Smooth muscle cell of trachea (primary cell): ENCODE data around the gene IFI30. TPM values are rescaled to one million over a fixed set of nuclear protein-coding genes. Genes with fewer than 3 reads are reported as not detected.

Experiments
- total RNA-seq: library from RNA; depleted of rRNA; stranded (reverse); fragments of >200 nt; gene quantifications from 2 replicates; pipeline ENCODE4 v1.2.1, GENCODE V29; 2014

Gene IFI30
- 17.2 and 23.0 TPM in 2 replicates for total RNA-seq

GRCh38 chr19:18173572-18174288, at the start of gene IFI30:
Gene IFI30, plus strand, starts transcription at chr19:18173813. Its CDS starts 29 bp downstream, at chr19:18173842.

GRCh38 chr19:18152817-18153555, 20.6 kb upstream of the IFI30 start, which contains the start of gene PIK3R2:
Gene PIK3R2, plus strand, starts transcription at chr19:18153163. Its CDS starts 2,717 bp downstream, at chr19:18155880.

GRCh38 chr19:18192673-18193387, 19.2 kb downstream of the IFI30 start, which contains the start of gene MPV17L2:
Gene MPV17L2, plus strand, starts transcription at chr19:18193218. Its CDS starts 64 bp downstream, at chr19:18193282.

DNA sequence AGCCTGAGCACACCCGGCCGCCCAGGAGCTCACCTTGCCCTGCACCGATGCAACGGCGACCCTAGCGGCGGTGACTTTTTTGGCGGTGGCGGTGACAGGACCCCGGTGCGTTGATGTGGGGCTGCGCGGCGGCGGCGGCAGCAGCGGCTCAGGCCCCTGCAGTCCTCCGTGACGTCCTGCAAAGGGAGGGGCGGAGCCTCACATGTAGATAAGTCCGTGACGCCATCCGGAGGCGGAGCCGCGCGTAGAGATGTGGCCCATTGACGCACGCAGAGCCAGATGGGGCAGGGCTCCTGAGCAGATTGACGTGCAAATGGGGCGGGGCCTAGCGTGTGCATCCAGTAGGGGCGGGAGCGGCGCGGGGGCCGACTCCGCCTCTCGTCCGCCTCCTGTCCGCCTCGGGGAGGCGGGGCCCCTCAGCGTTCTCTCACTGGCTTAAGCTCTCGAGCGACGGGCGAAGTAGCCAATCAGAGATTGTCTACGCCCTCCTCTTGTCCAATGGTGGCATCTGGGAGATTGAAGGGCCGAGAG, 30.3 kb downstream of the IFI30 start, which contains the start of gene RAB3A:
Gene RAB3A, minus strand, starts transcription at position 180 of the 531 bp plus-strand sequence. CDS start 1,302 bp downstream, outside the sequence.

GRCh38 chr19:18225702-18226468, 52.3 kb downstream of the IFI30 start, which contains the start of gene PDE4C:
Gene PDE4C, minus strand, starts transcription at chr19:18226438. Its CDS starts 23 bp downstream, at chr19:18226415.

Other genes with a start within 250 kb of the IFI30 start
- gene CCDC124, start 240.8 kb upstream of the IFI30 start, total RNA-seq: 35.4 and 44.2 TPM in 2 replicates
- 0.15 and 0.50 TPM in 2 replicates for gene KCNN1, start 206.7 kb upstream of the IFI30 start, total RNA-seq
- 7.1 and 7.3 TPM in 2 replicates for gene ARRDC2, start 165.6 kb upstream of the IFI30 start, total RNA-seq
- gene IL12RB1, start 86.9 kb upstream of the IFI30 start, total RNA-seq: 0.15 and 0.33 TPM in 2 replicates
- 3.8 and 6.0 TPM in 2 replicates for gene MAST3, start 76.0 kb upstream of the IFI30 start, total RNA-seq
- gene PIK3R2, start 20.6 kb upstream of the IFI30 start, total RNA-seq: 21.5 and 50.6 TPM in 2 replicates
- gene MPV17L2, start 19.4 kb downstream of the IFI30 start, total RNA-seq: 6.7 and 9.3 TPM in 2 replicates
- 2.0 and 5.5 TPM in 2 replicates for gene RAB3A, start 30.2 kb downstream of the IFI30 start, total RNA-seq
- gene PDE4C, start 52.6 kb downstream of the IFI30 start, total RNA-seq: 0.87 and 6.0 TPM in 2 replicates
- gene IQCN, start 100.6 kb downstream of the IFI30 start, total RNA-seq: 1.8 and 1.9 TPM in 2 replicates
- 156 and 224 TPM in 2 replicates for gene JUND, start 107.8 kb downstream of the IFI30 start, total RNA-seq
- 131 and 245 TPM in 2 replicates for gene LSM4, start 149.3 kb downstream of the IFI30 start, total RNA-seq
- gene PGPEP1, start 166.8 kb downstream of the IFI30 start, total RNA-seq: 39.9 and 82.7 TPM in 2 replicates
- 37.7 and 138 TPM in 2 replicates for gene GDF15, start 212.3 kb downstream of the IFI30 start, total RNA-seq
- gene LRRC25, start 223.8 kb downstream of the IFI30 start, total RNA-seq: 0.15 and 0.50 TPM in 2 replicates
- 69.7 and 112 TPM in 2 replicates for gene SSBP4, start 245.6 kb downstream of the IFI30 start, total RNA-seq